Dedifferentiated amniotic fluid mesenchymal stem cell (primary cell): ENCODE measurements around the gene GPRC5B.

ENCODE experiments used
- DNase-seq: peaks from one replicate; pipeline ENCODE4 v3.0.0-alpha.2; 2016; ENCODE audit errors: extremely low spot score

Gene GPRC5B

DNA sequence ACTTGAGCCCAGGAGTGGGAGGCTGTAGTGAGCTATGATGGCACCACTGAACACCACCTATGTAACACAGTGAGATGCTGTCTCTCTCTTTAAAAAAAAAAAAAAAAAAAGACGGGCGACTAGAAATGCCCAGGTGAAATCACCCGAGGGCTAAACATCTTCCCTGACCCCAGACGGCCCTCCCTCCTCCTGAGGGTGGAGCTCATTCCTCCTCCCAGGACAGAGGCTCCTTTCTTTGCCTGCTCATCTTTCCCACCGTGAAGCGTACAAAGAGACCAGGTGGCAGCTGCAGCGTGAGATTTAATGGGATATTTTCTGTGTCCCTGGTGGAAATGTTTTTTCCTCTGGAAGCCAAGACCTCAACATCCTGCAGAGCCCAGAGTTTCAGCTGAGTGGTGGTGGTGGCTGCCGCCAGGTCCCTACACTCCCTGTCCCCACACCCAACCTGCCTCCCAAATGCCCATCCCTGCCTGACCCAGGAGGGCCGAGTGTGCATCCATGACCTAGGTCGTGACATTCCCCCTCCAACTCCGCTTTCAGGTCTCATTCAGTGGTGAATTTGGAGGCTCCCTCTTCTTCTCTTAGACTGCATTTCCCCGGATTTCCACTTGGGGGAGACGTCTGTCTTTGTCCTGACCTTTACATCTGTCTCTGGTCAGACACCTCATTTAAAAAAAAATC is 14.4 kb upstream of the GPRC5B start:
- peak; percentile 50 for DNase-seq

DNA sequence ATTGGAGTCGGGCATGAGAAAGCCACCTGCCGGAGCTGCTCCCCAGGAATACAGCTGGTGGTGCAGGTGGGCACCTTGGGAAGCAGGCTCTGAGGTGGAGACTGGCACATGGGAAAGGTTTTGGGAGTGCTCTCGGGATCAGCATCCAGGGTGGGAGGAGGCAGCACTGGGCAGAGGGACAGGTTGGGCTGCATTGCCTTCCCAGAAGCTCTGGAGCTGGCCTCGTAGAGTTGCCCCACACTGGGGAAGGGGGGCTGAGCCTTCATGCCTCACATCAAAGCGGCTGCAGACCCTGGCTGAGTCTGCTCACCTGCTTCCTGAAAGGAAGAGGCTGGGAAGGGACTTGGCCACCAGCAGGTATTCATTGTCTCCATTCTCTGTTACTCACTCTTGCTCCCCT is 13.5 kb upstream of the GPRC5B start:
- no peak for DNase-seq

DNA sequence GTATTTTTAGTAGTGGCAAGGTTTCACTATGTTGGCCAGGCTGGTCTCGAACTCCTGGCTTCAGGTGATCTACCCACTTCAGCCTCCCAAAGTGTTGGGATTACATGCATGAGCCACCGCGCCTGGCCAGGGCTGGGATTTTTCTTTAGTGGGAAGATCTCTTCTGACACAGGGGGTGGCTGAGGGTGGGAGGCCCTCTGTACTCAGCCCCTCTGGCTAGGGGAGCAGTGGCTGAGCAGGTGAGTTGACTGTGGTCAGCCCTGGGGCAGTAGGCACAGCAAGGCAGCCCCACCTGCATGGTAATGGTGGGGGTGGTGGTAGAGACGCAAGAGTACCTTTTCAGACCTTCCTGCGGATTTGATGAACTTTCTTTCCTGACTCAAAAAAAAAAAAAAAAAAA is 12.3 kb upstream of the GPRC5B start:
- DNase-seq: no peak

- no peak for DNase-seq
Observed at GRCh38 chr16:19894586-19894985, 9.9 kb upstream of the GPRC5B start.

- DNase-seq: no peak
Observed at GRCh38 chr16:19892902-19893301, 8.3 kb upstream of the GPRC5B start.

DNA sequence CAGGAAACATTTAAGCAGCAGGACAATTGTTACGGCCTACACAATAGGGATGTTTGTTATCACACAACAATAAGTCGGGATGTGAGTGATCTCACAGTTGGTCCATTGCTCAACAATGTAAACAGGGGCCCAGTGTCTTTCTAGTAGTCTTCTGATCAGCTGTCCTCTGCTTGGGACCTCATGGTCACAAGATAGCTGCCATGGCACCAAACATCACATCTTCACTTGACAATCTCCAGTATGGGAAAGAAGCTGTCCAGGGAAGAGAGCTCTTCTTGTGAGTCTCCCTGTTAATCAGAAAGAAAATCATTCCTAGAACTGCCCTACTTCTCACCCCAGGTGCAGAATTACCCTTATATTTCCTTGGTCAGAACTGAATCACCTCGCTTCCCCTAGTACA is 6.3 kb upstream of the GPRC5B start:
- no peak for DNase-seq

- DNase-seq: no peak
Observed at GRCh38 chr16:19888834-19889233, 4.2 kb upstream of the GPRC5B start.

- DNase-seq: peak; percentile 69
Observed at GRCh38 chr16:19886073-19886941, 1.7 kb upstream of the GPRC5B start.

DNA sequence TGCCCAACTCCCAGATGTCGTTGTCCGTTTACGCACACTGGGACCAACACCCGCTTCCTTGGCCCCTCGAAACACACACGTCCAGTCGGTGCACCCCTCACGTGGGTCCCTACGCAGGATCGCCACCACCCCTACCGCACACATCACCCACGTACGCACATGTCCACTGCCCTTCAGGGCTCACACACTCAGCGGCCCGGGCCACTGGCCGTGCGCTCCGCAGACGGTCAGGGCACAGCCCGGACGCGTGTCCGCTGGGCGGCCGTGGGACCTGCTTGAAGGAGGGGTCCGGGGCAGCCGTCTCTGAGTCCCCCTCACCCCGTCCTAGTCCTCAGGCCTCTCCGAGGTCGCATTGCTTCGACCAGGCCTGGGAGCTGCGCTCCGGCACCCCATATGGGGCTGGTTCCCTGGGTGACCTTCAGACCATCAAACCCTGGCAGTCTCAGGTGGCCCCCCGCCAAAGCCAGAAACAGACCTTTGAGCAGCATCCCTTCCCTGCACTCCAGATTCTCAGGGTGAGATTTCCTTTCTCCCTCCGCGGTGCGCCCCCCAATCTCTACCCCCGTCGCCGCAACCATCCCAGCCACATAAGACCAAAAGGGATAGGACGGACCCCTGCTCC is 914 bp upstream of the GPRC5B start:
- DNase-seq: no peak

DNA sequence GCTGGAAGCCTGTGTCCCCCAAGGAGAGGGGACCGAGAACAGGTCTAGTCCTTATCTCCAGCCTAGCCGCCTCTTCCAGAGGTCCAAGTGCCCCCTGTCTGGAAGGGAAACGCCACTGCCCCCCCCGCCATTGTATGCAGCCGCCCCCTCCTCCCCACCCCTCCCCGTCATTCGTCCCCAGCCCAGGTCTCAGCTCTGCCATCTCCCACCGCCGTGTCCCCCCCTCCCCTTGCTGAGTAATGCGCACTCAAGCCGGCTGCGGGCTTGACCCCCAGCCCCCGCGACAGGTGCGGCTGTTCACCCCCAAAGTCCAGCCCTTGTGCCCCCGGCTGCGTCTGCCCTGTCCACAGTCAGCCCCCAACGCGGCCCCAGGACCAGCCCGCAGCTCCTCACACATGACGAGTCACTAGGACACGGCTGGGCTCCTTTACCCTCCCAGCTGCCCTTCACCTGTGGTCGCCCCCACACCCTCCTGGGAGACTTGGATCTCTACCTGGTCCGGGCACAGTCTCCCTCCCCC is 622 bp downstream of the GPRC5B start:
- no peak for DNase-seq

DNA sequence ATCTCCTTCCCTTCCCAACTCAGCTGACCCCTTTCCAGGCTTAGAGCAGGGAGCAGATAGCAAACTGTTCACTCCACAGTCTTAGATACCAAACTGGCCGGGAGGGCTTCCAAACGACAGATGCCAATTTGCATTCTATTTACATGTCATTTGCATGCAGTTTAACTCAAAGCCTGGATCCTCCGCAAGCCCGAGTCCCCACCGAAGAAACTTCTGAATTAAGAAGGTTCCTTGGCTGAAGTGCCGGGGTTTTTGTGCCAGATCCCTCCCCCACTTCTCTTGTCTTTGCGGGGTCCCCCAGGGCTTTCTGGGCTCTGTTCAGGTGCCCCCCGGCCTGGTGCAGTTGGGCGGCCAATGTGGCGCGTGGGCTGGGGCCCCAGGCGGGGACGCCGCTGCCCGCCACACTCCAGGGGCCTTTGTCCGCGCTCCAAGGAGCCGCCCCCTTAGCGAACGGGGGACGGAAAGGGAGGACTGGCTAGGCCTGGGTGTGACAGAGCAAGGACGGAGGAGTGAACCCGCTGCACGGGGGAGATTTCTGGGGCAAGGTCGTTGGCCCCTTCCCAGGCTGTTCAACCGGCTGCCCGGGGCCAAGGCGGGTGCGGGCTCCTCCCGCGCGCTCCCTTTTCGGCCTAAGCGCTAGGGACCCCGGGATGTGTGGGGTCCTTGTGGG is 1.2 kb downstream of the GPRC5B start:
- no peak for DNase-seq

DNA sequence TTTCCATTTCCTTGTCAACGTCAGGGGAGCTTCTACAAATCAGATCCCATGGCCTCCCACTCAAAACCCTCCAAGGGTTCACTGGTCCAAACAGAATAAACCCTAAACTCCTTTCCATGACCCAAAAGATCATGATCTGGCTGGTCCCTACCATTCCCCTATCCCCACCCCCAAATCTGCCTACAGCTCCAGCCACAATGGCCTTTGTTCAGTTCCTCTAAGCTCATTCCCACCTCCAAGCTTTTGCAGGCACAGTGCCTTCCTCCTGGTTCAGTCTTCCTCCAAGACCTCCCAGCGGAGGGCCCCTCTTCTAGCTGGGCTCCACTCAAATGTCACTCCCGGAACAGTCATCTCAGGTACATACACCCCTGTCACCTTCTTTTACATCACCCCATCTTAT is 2.0 kb downstream of the GPRC5B start:
- DNase-seq: no peak

DNA sequence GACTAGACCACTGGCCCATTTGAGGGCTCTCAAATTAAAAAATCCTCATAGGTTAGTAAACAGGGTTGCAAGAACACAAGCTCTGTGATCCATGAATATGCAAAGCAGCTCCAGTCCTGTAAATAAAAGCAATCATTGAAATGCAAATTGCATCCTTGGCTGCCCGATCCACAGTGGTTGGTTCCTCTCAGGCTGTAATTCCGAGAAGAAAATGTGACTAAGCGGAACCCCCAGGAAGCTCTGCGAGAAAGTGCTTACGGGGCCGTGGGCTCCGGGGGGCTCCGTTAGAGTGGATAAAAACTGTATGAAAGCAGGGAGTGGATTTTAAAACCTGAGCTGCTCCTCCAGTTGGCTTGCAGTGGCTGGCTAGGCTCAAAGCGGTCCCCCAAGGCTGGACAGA is 2.5 kb downstream of the GPRC5B start:
- DNase-seq: no peak

- DNase-seq: no peak
Observed at GRCh38 chr16:19881783-19882182, 2.9 kb downstream of the GPRC5B start.

DNA sequence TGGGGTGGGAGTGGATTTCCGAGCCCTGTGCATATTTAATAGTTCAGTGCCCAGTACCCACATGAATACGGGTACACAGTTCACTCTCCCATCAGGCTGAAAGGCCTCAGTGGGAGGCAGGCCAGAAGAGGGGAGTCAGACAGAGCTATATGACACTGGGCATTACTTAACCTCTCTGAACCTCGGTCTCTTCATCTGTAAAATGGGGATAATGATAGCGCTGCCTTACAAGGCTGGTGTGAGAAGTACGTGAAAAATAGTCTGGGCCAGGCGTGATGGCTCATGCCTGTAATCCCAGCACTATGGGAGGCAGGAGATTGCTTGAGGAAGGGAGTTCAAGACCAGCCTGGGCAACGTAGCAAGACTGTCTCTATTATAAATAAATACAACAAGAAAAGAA is 3.6 kb downstream of the GPRC5B start:
- DNase-seq: no peak

DNA sequence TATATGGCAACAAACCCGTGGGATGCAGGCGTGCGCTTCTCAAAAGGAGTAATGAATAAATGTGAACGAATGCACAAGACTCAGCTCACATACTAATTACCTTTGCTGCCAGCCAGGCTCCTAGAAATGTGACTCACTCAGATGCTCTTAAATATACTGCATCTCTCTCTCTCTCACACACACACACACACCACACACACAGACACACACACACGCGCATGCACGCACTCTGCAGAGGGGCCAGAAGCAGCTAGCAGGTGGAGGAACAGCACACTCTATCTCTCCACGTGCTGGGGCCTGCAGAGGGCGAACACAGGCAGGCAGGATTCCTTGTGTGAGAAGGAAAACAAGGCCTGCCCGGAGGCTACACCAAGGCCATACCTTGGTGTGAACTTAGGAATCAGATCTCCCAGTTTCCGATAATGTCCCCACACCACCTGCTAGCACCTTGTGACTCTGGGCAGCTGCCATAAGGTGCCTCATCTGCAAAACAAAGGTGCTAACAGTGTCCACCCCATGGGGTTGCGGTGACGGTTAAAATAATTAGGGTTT is 5.3 kb downstream of the GPRC5B start:
- no peak for DNase-seq

GRCh38 chr16:19878757-19879156 is 5.9 kb downstream of the GPRC5B start:
- no peak for DNase-seq

GRCh38 chr16:19876501-19877059 is 8.1 kb downstream of the GPRC5B start:
- no peak for DNase-seq

GRCh38 chr16:19875900-19876299 is 8.7 kb downstream of the GPRC5B start:
- DNase-seq: no peak

- DNase-seq: no peak
Observed at GRCh38 chr16:19874851-19875546, 9.6 kb downstream of the GPRC5B start.

DNA sequence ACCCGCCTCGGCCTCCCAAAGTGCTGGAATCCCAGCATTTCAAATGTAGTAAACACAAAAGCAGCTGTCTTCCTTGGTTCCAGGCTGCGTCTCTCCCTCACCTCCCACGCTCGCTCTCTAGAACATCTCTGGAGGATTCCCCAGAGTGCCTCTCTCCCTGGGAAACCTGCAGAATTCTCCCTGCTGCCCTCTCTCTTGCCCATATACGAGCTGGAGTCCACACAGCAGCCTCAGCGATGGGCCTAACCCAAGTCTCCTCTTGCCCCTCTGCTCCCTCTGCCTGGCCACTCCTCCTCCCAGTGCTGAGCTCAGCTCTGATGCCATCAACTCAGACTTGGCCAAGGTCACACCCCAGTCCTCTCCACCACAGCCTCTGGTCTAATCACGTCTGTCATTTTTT is 10.6 kb downstream of the GPRC5B start:
- no peak for DNase-seq
